ENCODE measurements around the gene SYTL3. TPM values are rescaled to one million over a fixed set of nuclear protein-coding genes. Genes with fewer than 3 reads are reported as not detected.
"Not testable (repeated sequence)": the region's sequence is repeated elsewhere in the genome, so short reads cannot be mapped to it uniquely, and the experiment has no call there.

The SYTL3 gene
- total RNA-seq, 1 donor from 2014 or later: 0.48 TPM

DNA sequence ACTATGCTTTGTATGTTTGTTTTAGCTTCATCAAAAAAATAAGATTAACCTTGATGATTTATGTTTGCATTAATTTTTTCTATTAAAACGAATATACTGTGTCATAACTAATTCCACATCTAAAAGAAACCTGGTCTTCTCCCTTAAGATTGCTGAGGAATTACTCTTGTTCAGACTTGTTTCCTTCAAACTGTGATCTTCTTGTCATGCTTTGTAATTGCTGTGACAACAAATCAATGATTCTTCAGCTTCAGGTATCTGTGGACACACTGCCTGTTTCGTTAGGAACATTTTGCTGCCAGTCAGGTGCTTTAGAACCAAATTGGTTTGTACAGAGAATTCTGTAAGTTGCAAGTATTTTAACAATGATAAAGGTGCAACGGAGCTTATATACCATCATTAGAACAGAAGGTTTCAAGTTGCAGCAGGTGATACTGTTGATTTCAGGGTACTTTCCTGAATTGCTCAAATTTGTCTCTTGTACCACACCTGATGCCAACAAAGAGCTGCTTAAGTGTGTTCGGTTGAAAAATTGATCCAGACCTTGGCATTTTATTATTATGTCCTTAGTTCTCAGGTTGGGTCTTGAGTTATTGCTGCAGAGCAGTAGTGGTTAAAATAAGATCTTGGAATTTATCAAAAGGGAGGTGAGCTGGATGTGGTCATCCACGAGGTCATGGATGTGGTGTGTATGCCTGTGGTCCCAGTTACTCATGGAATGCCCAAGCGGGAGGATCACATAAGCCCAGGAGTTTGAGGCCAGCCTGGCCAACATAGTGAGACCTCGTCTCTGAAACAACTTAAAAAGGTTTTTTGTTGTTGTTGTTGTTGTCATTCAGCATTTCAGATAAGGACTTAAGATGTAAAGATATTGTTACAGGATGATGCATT is 19.5 kb downstream of the SYTL3 start:
- no peak for DNase-seq (ENCODE audit: extremely low spot score, unreplicated experiment)
- peaks cover 28% of the 10 kb centered on the region for H3K27me3 Mint-ChIP-seq (ENCODE audit: unreplicated experiment)
- H3K36me3 Mint-ChIP-seq (ENCODE audit: unreplicated experiment): no peaks in the 10 kb centered on the region
- H3K9me3 Mint-ChIP-seq (ENCODE audit: unreplicated experiment): no peaks in the 10 kb centered on the region
- no peak overlapping the region for H3K4me3 Mint-ChIP-seq (ENCODE audit: unreplicated experiment)
- H3K27ac Mint-ChIP-seq (ENCODE audit: unreplicated experiment): no peak overlapping the region
- TF ChIP-seq, protein P1, sequence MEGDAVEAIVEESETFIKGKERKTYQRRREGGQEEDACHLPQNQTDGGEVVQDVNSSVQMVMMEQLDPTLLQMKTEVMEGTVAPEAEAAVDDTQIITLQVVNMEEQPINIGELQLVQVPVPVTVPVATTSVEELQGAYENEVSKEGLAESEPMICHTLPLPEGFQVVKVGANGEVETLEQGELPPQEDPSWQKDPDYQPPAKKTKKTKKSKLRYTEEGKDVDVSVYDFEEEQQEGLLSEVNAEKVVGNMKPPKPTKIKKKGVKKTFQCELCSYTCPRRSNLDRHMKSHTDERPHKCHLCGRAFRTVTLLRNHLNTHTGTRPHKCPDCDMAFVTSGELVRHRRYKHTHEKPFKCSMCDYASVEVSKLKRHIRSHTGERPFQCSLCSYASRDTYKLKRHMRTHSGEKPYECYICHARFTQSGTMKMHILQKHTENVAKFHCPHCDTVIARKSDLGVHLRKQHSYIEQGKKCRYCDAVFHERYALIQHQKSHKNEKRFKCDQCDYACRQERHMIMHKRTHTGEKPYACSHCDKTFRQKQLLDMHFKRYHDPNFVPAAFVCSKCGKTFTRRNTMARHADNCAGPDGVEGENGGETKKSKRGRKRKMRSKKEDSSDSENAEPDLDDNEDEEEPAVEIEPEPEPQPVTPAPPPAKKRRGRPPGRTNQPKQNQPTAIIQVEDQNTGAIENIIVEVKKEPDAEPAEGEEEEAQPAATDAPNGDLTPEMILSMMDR (IDR thresholded peaks at IDR 0.05): no peak
- H3K4me1 Mint-ChIP-seq (ENCODE audit: unreplicated experiment): peaks cover 12% of the 10 kb centered on the region

DNA sequence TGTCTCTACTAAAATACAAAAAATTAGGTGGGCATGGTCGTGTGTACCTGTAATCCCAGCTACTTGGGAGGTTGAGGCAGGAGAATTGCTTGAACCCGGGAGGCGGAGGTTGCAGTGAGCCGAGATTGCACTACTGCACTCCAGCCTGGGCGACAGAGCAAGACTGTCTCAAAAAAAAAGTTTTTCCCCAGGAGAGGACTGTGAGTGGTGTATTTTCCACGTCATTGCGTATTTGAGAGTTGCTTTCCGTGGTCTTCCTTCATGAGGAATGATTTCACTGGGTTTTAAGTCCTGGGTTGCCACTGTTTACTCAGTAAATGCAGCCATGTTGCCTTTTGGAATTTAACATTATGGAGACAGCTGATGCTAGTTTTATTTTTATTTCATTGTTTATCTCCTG is 22.3 kb downstream of the SYTL3 start:
- not testable (repeated sequence) for DNase-seq (ENCODE audit: extremely low spot score, unreplicated experiment); H3K4me1 Mint-ChIP-seq (ENCODE audit: unreplicated experiment); H3K27ac Mint-ChIP-seq (ENCODE audit: unreplicated experiment); H3K4me3 Mint-ChIP-seq (ENCODE audit: unreplicated experiment); H3K36me3 Mint-ChIP-seq (ENCODE audit: unreplicated experiment); H3K9me3 Mint-ChIP-seq (ENCODE audit: unreplicated experiment)
- H3K27me3 Mint-ChIP-seq (ENCODE audit: unreplicated experiment): peaks cover 12% of the 10 kb centered on the region

DNA sequence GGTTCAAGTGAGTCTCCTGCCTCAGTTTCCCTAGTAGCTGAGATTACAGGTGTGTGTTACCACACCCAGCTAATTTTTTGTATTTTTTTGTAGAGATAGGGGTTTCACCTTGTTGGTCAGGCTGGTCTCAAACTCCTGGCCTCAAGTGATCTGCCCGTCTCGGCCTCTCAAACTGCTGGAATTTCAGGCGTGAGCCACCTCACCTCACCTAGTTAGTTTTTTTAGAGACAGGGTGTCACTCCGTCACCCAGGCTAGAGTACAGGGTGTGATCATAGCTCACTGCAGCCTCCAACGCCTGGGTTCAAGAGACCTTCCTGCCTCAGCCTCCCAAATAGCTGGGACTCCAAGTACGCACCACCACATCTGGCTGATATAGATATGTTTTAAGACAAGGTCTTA is 22.9 kb downstream of the SYTL3 start:
- TF ChIP-seq, protein P1 (IDR thresholded peaks at IDR 0.05): no peak
- peaks cover 2% of the 10 kb centered on the region for H3K4me1 Mint-ChIP-seq (ENCODE audit: unreplicated experiment)
- no peak overlapping the region for H3K4me3 Mint-ChIP-seq (ENCODE audit: unreplicated experiment)
- H3K27me3 Mint-ChIP-seq (ENCODE audit: unreplicated experiment): peaks cover 6% of the 10 kb centered on the region
- H3K9me3 Mint-ChIP-seq (ENCODE audit: unreplicated experiment): no peaks in the 10 kb centered on the region
- DNase-seq (ENCODE audit: extremely low spot score, unreplicated experiment): no peak
- no peak overlapping the region for H3K27ac Mint-ChIP-seq (ENCODE audit: unreplicated experiment)
- H3K36me3 Mint-ChIP-seq (ENCODE audit: unreplicated experiment): no peaks in the 10 kb centered on the region

DNA sequence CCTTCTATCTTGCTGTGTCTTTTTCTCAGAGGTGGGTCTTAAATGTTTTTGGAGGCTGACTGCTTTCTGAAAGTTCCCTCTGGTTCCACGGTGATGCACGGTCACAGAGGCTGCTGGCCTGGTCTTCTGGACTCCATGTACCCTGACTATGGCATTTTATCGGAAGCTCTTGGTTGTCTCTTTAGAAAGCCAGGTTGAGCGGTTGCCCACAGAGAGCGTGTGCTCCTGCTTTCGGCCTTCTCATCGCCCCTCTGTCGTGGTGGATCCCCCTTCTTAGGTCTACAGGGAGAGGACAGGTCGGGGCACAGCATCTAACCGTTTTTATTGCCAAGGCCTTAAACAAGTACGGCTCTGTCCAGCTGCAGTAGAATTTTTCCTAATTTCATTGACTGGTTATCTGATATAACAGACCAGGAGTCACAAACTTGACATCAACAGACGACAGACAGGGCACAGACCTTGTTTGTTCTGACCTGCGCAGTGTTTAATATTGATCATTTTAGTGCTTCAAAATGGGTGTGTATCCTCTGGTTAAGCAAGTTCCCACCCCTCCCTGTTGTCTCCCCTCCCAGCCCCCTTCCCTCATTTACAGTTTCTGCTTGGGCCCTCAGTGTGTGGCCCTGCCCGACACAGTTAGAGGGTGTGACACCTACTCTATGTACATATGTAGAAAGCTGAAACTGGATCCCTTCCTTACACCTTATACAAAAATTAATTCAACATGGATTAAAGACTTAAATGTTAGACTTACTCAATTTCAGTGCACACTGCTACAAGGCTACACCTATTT is 24.7 kb downstream of the SYTL3 start:
- H3K27me3 Mint-ChIP-seq (ENCODE audit: unreplicated experiment): peaks cover 2% of the 10 kb centered on the region
- TF ChIP-seq, protein P1 (IDR thresholded peaks at IDR 0.05): no peak
- H3K4me3 Mint-ChIP-seq (ENCODE audit: unreplicated experiment): no peak overlapping the region
- H3K27ac Mint-ChIP-seq (ENCODE audit: unreplicated experiment): no peak overlapping the region
- H3K9me3 Mint-ChIP-seq (ENCODE audit: unreplicated experiment): no peaks in the 10 kb centered on the region
- no peaks in the 10 kb centered on the region for H3K4me1 Mint-ChIP-seq (ENCODE audit: unreplicated experiment)
- no peaks in the 10 kb centered on the region for H3K36me3 Mint-ChIP-seq (ENCODE audit: unreplicated experiment)
- DNase-seq (ENCODE audit: extremely low spot score, unreplicated experiment): peak; percentile 57

DNA sequence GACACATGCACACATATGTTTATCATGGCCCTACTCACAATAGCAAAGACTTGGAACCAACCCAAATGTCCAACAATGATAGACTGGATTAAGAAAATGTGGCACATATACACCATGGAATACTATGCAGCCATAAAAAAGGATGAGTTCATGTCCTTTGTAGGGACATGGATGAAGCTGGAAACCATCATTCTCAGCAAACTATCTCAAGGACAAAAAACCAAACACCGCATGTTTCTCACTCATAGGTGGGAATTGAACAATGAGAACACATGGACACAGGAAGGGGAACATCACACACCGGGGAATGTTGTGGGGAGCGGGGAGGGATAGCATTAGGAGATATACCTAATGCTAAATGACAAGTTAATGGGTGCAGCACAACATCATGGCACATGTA is 27.2 kb downstream of the SYTL3 start:
- H3K27me3 Mint-ChIP-seq (ENCODE audit: unreplicated experiment); H3K4me3 Mint-ChIP-seq (ENCODE audit: unreplicated experiment); DNase-seq (ENCODE audit: extremely low spot score, unreplicated experiment); H3K4me1 Mint-ChIP-seq (ENCODE audit: unreplicated experiment); H3K36me3 Mint-ChIP-seq (ENCODE audit: unreplicated experiment); H3K27ac Mint-ChIP-seq (ENCODE audit: unreplicated experiment); H3K9me3 Mint-ChIP-seq (ENCODE audit: unreplicated experiment): not testable (repeated sequence)

Measured in osteocyte (in vitro differentiated cells).